Endothelial cell (in vitro differentiated cells): ENCODE data around the gene TTLL8. TPM values are rescaled to one million over a fixed set of nuclear protein-coding genes. Genes with fewer than 3 reads are reported as not detected.

Source experiments
- DNase-seq: peaks from one replicate; pipeline ENCODE4 v3.0.0; 2021; ENCODE audit warnings: low spot score
- H3K27ac Mint-ChIP-seq: one replicate; pipeline ENCODE4 v1.8.0; 2021; ENCODE audit warnings: mixed read lengths, inconsistent platforms; ENCODE audit not compliant: unreplicated experiment
- H3K27me3 Mint-ChIP-seq: one replicate; pipeline ENCODE4 v1.8.0; 2021; ENCODE audit warnings: mild to moderate bottlenecking, moderate library complexity, mixed read lengths, inconsistent platforms; ENCODE audit not compliant: unreplicated experiment
- H3K36me3 Mint-ChIP-seq: one replicate; pipeline ENCODE4 v1.8.0; 2021; ENCODE audit warnings: mild to moderate bottlenecking, low read depth, mixed read lengths, inconsistent platforms; ENCODE audit not compliant: unreplicated experiment
- H3K4me1 Mint-ChIP-seq: one replicate; pipeline ENCODE4 v1.8.0; 2021; ENCODE audit warnings: mild to moderate bottlenecking, mixed read lengths, inconsistent platforms; ENCODE audit not compliant: unreplicated experiment
- H3K4me3 Mint-ChIP-seq: one replicate; pipeline ENCODE4 v1.8.0; 2021; ENCODE audit warnings: mild to moderate bottlenecking, mixed read lengths, inconsistent platforms; ENCODE audit not compliant: unreplicated experiment
- H3K9me3 Mint-ChIP-seq: one replicate; pipeline ENCODE4 v1.8.0; 2021; ENCODE audit warnings: mixed read lengths, inconsistent platforms; ENCODE audit not compliant: unreplicated experiment
- total RNA-seq: library from RNA; stranded (reverse); fragmentation: NEBNext Ultra II Directional; extraction: Animal tissue kit (Norgen Biotek cat#: 25700); gene quantifications from one replicate; pipeline ENCODE4 v1.2.1, GENCODE V29; 2021; ENCODE audit not compliant: unreplicated experiment
- TF ChIP-seq, protein P1 (sequence below): fragments of 200-600 bp; sonication (generic); IDR thresholded peaks from one replicate; pipeline ENCODE4 v1.5.0; 2021; ENCODE audit warnings: antibody characterized with exemption; ENCODE audit not compliant: unreplicated experiment

TTLL8 gene
- total RNA-seq, 1 donor from 2014 or later = not detected

DNA sequence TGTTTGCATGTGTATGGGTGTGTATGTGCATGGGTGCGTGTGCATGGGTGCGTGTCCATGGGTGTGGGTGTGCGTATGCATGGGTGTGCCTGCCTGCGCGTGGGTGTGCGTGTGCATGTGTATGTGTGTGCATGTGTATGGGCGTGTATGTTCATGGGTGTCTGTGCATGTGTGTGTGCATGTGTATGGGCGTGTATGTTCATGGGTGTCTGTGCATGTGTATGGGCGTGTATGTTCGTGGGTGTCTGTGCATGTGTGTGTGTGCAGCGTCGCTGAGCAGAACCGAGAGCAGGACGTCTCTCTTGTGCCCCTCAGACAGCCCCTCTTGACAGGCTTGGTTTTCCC lies 59.4 kb downstream of the TTLL8 start:
- H3K27ac Mint-ChIP-seq = peak overlapping the region; percentile 36
- no peaks in the 10 kb centered on the region for H3K9me3 Mint-ChIP-seq
- no peak for DNase-seq
- H3K4me1 Mint-ChIP-seq = peaks cover 3% of the 10 kb centered on the region
- H3K4me3 Mint-ChIP-seq = peak overlapping the region; percentile 74
- H3K27me3 Mint-ChIP-seq = peaks cover 6% of the 10 kb centered on the region
- peaks cover 7% of the 10 kb centered on the region for H3K36me3 Mint-ChIP-seq
- TF ChIP-seq, protein P1, sequence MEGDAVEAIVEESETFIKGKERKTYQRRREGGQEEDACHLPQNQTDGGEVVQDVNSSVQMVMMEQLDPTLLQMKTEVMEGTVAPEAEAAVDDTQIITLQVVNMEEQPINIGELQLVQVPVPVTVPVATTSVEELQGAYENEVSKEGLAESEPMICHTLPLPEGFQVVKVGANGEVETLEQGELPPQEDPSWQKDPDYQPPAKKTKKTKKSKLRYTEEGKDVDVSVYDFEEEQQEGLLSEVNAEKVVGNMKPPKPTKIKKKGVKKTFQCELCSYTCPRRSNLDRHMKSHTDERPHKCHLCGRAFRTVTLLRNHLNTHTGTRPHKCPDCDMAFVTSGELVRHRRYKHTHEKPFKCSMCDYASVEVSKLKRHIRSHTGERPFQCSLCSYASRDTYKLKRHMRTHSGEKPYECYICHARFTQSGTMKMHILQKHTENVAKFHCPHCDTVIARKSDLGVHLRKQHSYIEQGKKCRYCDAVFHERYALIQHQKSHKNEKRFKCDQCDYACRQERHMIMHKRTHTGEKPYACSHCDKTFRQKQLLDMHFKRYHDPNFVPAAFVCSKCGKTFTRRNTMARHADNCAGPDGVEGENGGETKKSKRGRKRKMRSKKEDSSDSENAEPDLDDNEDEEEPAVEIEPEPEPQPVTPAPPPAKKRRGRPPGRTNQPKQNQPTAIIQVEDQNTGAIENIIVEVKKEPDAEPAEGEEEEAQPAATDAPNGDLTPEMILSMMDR = no peak

DNA sequence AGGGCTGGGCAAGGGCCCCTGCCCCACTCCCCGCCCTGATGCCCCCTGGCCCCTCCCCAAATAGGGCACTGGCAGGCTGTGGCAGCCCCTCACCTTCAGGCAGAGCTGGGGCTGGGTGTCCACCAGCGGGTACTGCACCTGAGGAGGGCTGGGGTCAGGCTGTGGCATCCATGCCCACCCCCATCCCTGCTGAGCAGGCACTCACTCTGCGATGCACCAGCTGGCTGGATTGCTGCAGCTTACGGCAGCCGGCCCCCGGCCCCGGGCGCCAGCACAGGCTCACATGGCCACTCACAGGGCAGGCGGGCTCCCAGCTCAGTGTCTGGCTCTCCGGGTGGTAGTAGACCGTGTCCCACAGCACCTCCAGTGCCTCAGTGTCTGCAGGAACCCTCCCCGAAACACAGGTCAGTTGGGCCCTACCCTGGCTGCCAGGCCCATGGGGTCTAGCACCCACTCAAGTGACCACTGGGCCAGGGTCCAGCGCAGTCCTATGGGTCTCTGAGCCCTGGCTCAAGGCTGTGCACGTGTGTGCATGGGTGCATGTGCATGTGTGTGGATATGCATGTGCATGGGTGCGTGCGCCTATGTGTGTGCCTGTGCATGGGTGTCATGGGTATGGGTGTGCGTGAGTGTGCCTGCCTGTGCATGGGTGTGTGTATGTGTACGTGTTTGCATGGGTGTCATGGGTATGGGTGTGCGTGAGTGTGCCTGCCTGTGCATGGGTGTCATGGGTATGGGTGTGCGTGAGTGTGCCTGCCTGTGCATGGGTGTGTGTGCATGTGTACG lies 60.0 kb downstream of the TTLL8 start:
- Mint-ChIP-seq H3K36me3 (peaks cover 7% of the 10 kb centered on the region), H3K4me1 (peaks cover 5% of the 10 kb centered on the region), H3K9me3 (no peaks in the 10 kb centered on the region), H3K27ac (peak overlapping the region; percentile 36), H3K4me3 (peak overlapping the region; percentile 74), H3K27me3 (peaks cover 8% of the 10 kb centered on the region)
- TF ChIP-seq, protein P1 = no peak
- DNase-seq = no peak

DNA sequence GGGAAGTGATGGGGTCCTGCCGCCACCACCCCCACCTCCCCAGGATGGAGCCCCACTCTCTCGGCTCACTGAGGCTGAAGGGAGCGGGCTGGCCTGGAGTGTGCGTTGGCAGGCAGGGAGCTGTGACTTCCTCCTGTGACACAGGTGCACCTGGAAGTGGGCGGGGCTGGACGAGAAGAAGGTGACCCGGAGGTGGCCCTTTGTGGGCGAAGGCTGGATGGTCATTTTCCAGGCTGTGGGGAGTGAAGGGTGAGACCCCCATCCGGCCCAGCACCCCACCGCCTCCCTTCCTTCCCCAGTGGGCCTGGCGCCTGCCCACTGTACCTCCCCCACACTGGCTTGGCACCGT lies 60.9 kb downstream of the TTLL8 start:
- H3K27ac Mint-ChIP-seq = no peak overlapping the region
- peaks cover 2% of the 10 kb centered on the region for H3K4me1 Mint-ChIP-seq
- TF ChIP-seq, protein P1 = no peak
- DNase-seq = no peak
- peaks cover 4% of the 10 kb centered on the region for H3K27me3 Mint-ChIP-seq
- peaks cover 5% of the 10 kb centered on the region for H3K36me3 Mint-ChIP-seq
- H3K4me3 Mint-ChIP-seq = no peak overlapping the region
- no peaks in the 10 kb centered on the region for H3K9me3 Mint-ChIP-seq

DNA sequence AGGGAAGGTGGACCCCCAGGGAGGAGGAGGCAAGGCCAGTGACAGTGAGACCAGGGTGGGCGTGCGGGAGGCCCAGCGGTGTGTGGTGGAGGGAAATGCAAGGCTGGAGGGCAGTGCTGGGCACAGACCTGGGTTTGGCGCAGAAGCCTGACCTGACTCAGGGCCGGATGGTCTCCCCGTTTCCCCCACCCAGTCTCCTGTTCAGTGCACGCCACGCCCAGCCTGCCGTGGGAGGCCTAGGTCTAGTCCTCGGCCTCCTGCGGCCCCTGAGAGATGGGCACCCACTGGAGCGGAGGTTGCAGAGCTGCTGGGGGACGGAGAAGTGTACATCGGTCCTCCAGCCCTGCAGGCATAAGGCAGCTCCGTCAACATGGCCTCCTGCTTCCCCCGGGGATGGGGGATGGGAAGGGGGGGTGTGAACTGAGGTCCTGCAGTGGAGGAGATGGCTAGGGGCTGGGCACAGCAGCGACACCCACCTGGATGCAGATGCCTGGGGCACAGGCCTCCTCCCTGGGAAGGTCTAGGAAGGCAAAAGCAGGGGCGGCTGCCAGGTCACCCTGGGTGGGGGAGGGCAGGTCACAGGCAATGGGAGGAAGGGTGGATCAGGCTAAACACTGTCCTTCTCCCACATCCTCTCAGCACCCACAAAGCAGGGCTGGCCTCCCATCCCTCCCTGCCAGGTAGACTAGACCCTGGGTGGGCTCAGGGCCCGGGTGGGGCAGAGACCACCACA lies 61.4 kb downstream of the TTLL8 start:
- Mint-ChIP-seq H3K4me3 (no peak overlapping the region), H3K4me1 (peaks cover 2% of the 10 kb centered on the region), H3K27ac (no peak overlapping the region), H3K36me3 (peaks cover 3% of the 10 kb centered on the region), H3K27me3 (peaks cover 4% of the 10 kb centered on the region), H3K9me3 (no peaks in the 10 kb centered on the region)
- DNase-seq = no peak
- TF ChIP-seq, protein P1 = no peak

DNA sequence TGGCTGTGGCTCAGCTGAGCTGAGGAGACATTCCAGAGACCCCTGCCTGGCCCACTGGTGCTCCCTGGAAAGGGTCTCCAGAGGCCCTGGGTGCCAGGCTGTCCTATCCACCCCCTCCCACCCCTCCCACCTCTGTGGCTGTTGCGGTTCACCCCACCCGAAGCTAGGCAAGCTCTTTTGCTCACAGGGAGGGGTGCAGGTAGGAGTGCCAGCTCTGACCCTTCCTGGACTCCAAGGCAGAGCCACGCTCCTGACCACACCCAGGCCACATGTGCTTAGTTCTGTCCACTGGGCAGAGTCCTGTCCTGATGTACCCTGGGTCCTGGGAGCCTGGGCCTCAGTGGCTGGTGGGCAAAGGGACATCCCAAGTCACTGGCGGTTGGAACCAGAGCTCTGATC lies 62.0 kb downstream of the TTLL8 start:
- no peaks in the 10 kb centered on the region for H3K9me3 Mint-ChIP-seq
- TF ChIP-seq, protein P1 = no peak
- peaks cover 2% of the 10 kb centered on the region for H3K4me1 Mint-ChIP-seq
- peaks cover 3% of the 10 kb centered on the region for H3K36me3 Mint-ChIP-seq
- no peak overlapping the region for H3K4me3 Mint-ChIP-seq
- DNase-seq = no peak
- no peak overlapping the region for H3K27ac Mint-ChIP-seq
- peaks cover 4% of the 10 kb centered on the region for H3K27me3 Mint-ChIP-seq
